HepG2 (cell line): ENCODE data around the gene PRCD. TPM values are rescaled to one million over a fixed set of nuclear protein-coding genes. Genes with fewer than 3 reads are reported as not detected.
A peak's percentile ranks its signal among the peaks of the same experiment; 100 is the strongest.

Experiments
- ARNT ChIP-seq: fragments of 450-650 bp; IDR thresholded peaks from 2 replicates; pipeline ENCODE4 v1.6.1; 2017
- MTA3 ChIP-seq: sonication (generic); formaldehyde crosslinking; IDR thresholded peaks from 2 replicates; pipeline ENCODE4 v1.4.0; 2020; ENCODE audit warnings: missing genetic modification reagents
- MXD1 ChIP-seq: sonication (generic); formaldehyde crosslinking; IDR thresholded peaks from 2 replicates; pipeline ENCODE4 v1.4.0; 2020; ENCODE audit warnings: mild to moderate bottlenecking, missing genetic modification reagents
- MYC ChIP-seq: sonication (generic); formaldehyde crosslinking; IDR thresholded peaks from 2 replicates; pipeline ENCODE4 v1.9.0; 2021; ENCODE audit warnings: missing genetic modification reagents, borderline replicate concordance
- NCOA2 ChIP-seq: sonication (generic); formaldehyde crosslinking; IDR thresholded peaks from 2 replicates; pipeline ENCODE4 v1.8.0; 2022; ENCODE audit warnings: inconsistent platforms
- SP1 ChIP-seq, 2 experiments: fragments of 450-650 bp in 1 of 2; sonication (generic) in 1 of 2; formaldehyde crosslinking in 1 of 2; IDR thresholded peaks; 2 replicates each; pipeline versions ENCODE4 v1.4.0 to v1.6.1; 2016 to 2020; ENCODE audit warnings: missing genetic modification reagents in 1 of 2
- TEAD3 ChIP-seq: optimal IDR thresholded peaks from 2 replicates; pipeline ENCODE3; 2016; ENCODE audit warnings: borderline replicate concordance
- ZBTB4 ChIP-seq: sonication (generic); formaldehyde crosslinking; IDR thresholded peaks from 2 replicates; pipeline ENCODE4 v1.4.0; 2020; ENCODE audit warnings: missing genetic modification reagents, mild to moderate bottlenecking, borderline replicate concordance
- ZBTB40 ChIP-seq, 2 experiments: fragments of 450-650 bp in 1 of 2; sonication (generic) in 1 of 2; formaldehyde crosslinking in 1 of 2; IDR thresholded peaks; 2 replicates each; pipeline versions ENCODE4 v1.6.1 to v1.8.0; 2016 to 2022; ENCODE audit warnings: antibody characterized with exemption in 1 of 2, mild to moderate bottlenecking in 1 of 2, missing genetic modification reagents in 1 of 2
- ZNF44 ChIP-seq: sonication (generic); formaldehyde crosslinking; IDR thresholded peaks from 2 replicates; pipeline ENCODE4 v1.5.1; 2020; ENCODE audit warnings: mild to moderate bottlenecking, missing genetic modification reagents
- polyA plus RNA-seq, 8 experiments: library from polyadenylated mRNA; depleted of rRNA in 3 of 8; stranded (reverse) in 7 of 8; unstranded in 1 of 8; fragments of >200 nt; fragmentation: Illumina TruSeq in 4 of 8; extraction: Trizol in 4 of 8; gene quantifications; 2 replicates each; pipeline versions ENCODE4 v1.2.1 to v1.2.3, GENCODE V29; 2011 to 2016; ENCODE audit warnings: low read depth in 4 of 8, missing spikeins in 1 of 8, mixed read lengths in 1 of 8; ENCODE audit not compliant: insufficient read depth in 1 of 8
- total RNA-seq, 5 experiments: library from RNA; depleted of rRNA; stranded (reverse); fragments of >200 nt; fragmentation: Illumina TruSeq; extraction: Trizol; gene quantifications; 2 replicates each; pipeline ENCODE4 v1.2.3, GENCODE V29; 2016; ENCODE audit warnings: low read depth in 1 of 5
- TF ChIP-seq, protein P1 (sequence below): sonication (generic); formaldehyde crosslinking; IDR thresholded peaks from 2 replicates; pipeline ENCODE4 v1.4.0; 2020; ENCODE audit warnings: missing genetic modification reagents, borderline replicate concordance

Gene PRCD
- total and polyA plus RNA-seq, 2 of the 13 experiments (the other 11 are each of a cell fraction or from before 2014, with no cell fraction given), result 0.51 TPM; not detected in 1

DNA sequence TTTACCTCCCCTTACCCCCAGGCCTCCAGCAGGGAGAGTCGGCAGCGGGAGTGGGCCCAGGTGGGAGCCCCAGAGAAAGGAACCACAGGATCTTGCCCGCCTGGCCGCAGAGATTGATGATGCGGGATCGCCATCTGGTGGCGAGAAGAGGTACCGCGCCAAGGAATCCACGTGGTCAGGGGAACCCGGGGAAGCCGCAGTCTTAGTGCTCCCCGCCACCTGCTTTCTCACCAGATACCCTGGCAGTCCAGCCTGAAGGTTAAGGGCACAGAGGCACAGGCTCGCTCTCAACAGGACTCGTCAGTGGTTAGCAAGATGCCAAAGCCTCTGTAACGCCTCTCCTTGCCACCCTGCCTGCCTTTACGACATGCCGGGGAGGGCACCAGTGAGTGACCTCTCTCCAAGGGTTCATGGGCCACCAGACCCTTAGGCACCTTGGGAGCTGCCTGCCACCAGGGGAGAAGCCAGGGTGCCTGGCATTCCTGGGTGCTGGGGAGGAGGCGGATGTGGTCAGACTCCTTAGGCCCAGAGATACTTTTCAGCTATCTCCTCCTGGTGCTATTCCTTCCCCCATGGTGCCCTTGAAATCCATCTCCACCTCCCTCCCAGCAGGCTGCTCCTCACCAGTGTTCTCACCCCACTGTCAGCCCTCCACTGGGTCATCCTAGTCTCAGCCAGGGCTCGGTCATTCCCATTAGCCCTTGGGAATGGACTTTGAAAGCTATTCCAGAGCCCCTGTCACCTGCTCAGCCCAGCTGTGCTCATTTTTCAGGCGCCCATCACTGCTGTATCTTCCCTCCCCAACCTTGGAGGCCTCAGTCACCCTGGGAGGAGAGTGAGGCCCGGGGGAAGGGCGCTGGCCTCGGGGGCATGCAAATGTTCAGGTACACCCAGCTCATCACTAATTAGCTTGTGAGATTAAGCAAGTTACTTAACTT is 33.2 kb upstream of the PRCD start (continued):
- TF ChIP-seq ZBTB40 (IDR thresholded peaks at IDR 0.05) (no peak), ZBTB40 (CRISPR knock-in tag; IDR thresholded peaks at IDR 0.05) (0 out of 2 replicates have a peak, but pooled peaks have one; percentile 52), MYC (CRISPR knock-in tag) (peak; percentile 99), ARNT (no peak), ZBTB4 (CRISPR knock-in tag) (0 out of 2 replicates have a peak, but pooled peaks have one; percentile 27), NCOA2 (CRISPR knock-in tag) (peak; percentile 54; the same call in 1 of the 2 replicates), TEAD3 (peak; percentile 79), SP1 (IDR thresholded peaks at IDR 0.05) (no peak), SP1 (CRISPR knock-in tag; IDR thresholded peaks at IDR 0.05) (peak; percentile 40; the same call in 1 of the 2 replicates), MXD1 (CRISPR knock-in tag) (peak; percentile 90; the same call in 1 of the 2 replicates), ZNF44 (0 out of 2 replicates have a peak, but pooled peaks have one; percentile 45), MTA3 (CRISPR knock-in tag) (no peak)
- TF ChIP-seq, protein P1, sequence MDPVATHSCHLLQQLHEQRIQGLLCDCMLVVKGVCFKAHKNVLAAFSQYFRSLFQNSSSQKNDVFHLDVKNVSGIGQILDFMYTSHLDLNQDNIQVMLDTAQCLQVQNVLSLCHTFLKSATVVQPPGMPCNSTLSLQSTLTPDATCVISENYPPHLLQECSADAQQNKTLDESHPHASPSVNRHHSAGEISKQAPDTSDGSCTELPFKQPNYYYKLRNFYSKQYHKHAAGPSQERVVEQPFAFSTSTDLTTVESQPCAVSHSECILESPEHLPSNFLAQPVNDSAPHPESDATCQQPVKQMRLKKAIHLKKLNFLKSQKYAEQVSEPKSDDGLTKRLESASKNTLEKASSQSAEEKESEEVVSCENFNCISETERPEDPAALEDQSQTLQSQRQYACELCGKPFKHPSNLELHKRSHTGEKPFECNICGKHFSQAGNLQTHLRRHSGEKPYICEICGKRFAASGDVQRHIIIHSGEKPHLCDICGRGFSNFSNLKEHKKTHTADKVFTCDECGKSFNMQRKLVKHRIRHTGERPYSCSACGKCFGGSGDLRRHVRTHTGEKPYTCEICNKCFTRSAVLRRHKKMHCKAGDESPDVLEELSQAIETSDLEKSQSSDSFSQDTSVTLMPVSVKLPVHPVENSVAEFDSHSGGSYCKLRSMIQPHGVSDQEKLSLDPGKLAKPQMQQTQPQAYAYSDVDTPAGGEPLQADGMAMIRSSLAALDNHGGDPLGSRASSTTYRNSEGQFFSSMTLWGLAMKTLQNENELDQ (CRISPR knock-in tag), result peak; percentile 70; the same call in 1 of the 2 replicates
